ENCODE measurements around the gene LIMS4.
"Not testable (repeated sequence)": the region's sequence is repeated elsewhere in the genome, so short reads cannot be mapped to it uniquely, and the experiment has no call there.

GRCh38 chr2:110474898-110475297, 2.3 kb upstream of the LIMS4 start:
- not testable (repeated sequence) for TF ChIP-seq CTCF (conservative IDR thresholded peaks at IDR 0.05); EZH2 (IDR thresholded peaks at IDR 0.05; ENCODE audit: low read depth)

All from PC-9 (cell line).